HUES6 (cell line): ENCODE results near the gene BRD3.
A peak's percentile ranks its signal among the peaks of the same experiment; 100 is the strongest.
"Not testable (repeated sequence)": the region's sequence is repeated elsewhere in the genome, so short reads cannot be mapped to it uniquely, and the experiment has no call there.

Source experiments
- H3K27ac ChIP-seq: 2 replicates; pipeline ENCODE4 v1.7.0; 2013; ENCODE audit warnings: low read depth, mild to moderate bottlenecking, low read length, inconsistent platforms
- H3K27me3 ChIP-seq: 2 replicates; pipeline ENCODE4 v1.6.1; 2013; ENCODE audit warnings: low read length; ENCODE audit not compliant: control insufficient read depth, insufficient read depth
- H3K36me3 ChIP-seq: 2 replicates; pipeline ENCODE4 v1.6.1; 2013; ENCODE audit warnings: low read length; ENCODE audit not compliant: control insufficient read depth, insufficient read depth
- H3K4me1 ChIP-seq: 2 replicates; pipeline ENCODE4 v1.6.1; 2013; ENCODE audit warnings: low read length; ENCODE audit not compliant: control insufficient read depth, insufficient read depth
- H3K4me3 ChIP-seq: 2 replicates; pipeline ENCODE4 v1.5.1; 2013; ENCODE audit warnings: low read depth, low read length
- H3K9ac ChIP-seq: one replicate; pipeline ENCODE4 v1.6.1; 2013; ENCODE audit warnings: mild to moderate bottlenecking, low read length
- H3K9me3 ChIP-seq: 2 replicates; pipeline ENCODE4 v1.6.1; 2013; ENCODE audit warnings: low read depth, low read length; ENCODE audit not compliant: control insufficient read depth, insufficient read depth

BRD3 gene

GRCh38 chr9:134085674-134086073 lies 17.8 kb upstream of the BRD3 start:
- Histone ChIP-seq H3K9me3 (peaks cover 6% of the 10 kb centered on the region; the same call in 1 of the 2 replicates), H3K27me3 (no peaks in the 10 kb centered on the region; the same call in 1 of the 2 replicates), H3K4me3 (no peak overlapping the region), H3K4me1 (no peaks in the 10 kb centered on the region), H3K36me3 (no peaks in the 10 kb centered on the region), H3K9ac (no peak overlapping the region), H3K27ac (no peak overlapping the region)

- no peak overlapping the region for H3K27ac ChIP-seq
- H3K36me3 ChIP-seq: no peaks in the 10 kb centered on the region
- H3K4me1 ChIP-seq: no peaks in the 10 kb centered on the region
- H3K27me3 ChIP-seq: no peaks in the 10 kb centered on the region; the same call in 1 of the 2 replicates
- no peak overlapping the region for H3K4me3 ChIP-seq
- H3K9me3 ChIP-seq: peaks cover 19% of the 10 kb centered on the region
- no peak overlapping the region for H3K9ac ChIP-seq
Observed at GRCh38 chr9:134083451-134083850, 15.6 kb upstream of the BRD3 start.

GRCh38 chr9:134076644-134077043 lies 8.8 kb upstream of the BRD3 start:
- Histone ChIP-seq H3K27me3 (no peaks in the 10 kb centered on the region), H3K4me3 (no peak overlapping the region), H3K36me3 (no peaks in the 10 kb centered on the region), H3K9me3 (peaks cover 39% of the 10 kb centered on the region), H3K27ac (no peak overlapping the region), H3K4me1 (no peaks in the 10 kb centered on the region), H3K9ac (no peak overlapping the region)

GRCh38 chr9:134075689-134076088 lies 7.9 kb upstream of the BRD3 start:
- H3K27me3 ChIP-seq, H3K4me3 ChIP-seq, H3K4me1 ChIP-seq, H3K9ac ChIP-seq, H3K27ac ChIP-seq, H3K36me3 ChIP-seq: not testable (repeated sequence)
- H3K9me3 ChIP-seq: peaks cover 46% of the 10 kb centered on the region

- no peaks in the 10 kb centered on the region for H3K36me3 ChIP-seq
- no peak overlapping the region for H3K27ac ChIP-seq
- no peak overlapping the region for H3K4me3 ChIP-seq
- peaks cover 35% of the 10 kb centered on the region for H3K9me3 ChIP-seq
- no peak overlapping the region for H3K9ac ChIP-seq
- H3K27me3 ChIP-seq: peaks cover 28% of the 10 kb centered on the region
- H3K4me1 ChIP-seq: no peaks in the 10 kb centered on the region
Observed at GRCh38 chr9:134073500-134073899, 5.7 kb upstream of the BRD3 start.

GRCh38 chr9:134072683-134073082 lies 4.9 kb upstream of the BRD3 start:
- not testable (repeated sequence) for H3K4me1 ChIP-seq, H3K36me3 ChIP-seq, H3K27ac ChIP-seq, H3K4me3 ChIP-seq, H3K9ac ChIP-seq
- H3K9me3 ChIP-seq: peaks cover 35% of the 10 kb centered on the region
- H3K27me3 ChIP-seq: peaks cover 28% of the 10 kb centered on the region

GRCh38 chr9:134071149-134071548 lies 3.3 kb upstream of the BRD3 start:
- peaks cover 28% of the 10 kb centered on the region for H3K27me3 ChIP-seq
- peaks cover 24% of the 10 kb centered on the region for H3K9me3 ChIP-seq
- H3K4me1 ChIP-seq: no peaks in the 10 kb centered on the region
- H3K36me3 ChIP-seq: no peaks in the 10 kb centered on the region
- no peak overlapping the region for H3K27ac ChIP-seq
- no peak overlapping the region for H3K9ac ChIP-seq
- H3K4me3 ChIP-seq: no peak overlapping the region

GRCh38 chr9:134069480-134070399 lies 1.9 kb upstream of the BRD3 start:
- no peak overlapping the region for H3K9ac ChIP-seq

GRCh38 chr9:134068744-134069479 lies 1.1 kb upstream of the BRD3 start:
- H3K9ac ChIP-seq: peak overlapping the region; percentile 51
- H3K27me3 ChIP-seq: peaks cover 28% of the 10 kb centered on the region
- no peak overlapping the region for H3K27ac ChIP-seq
- no peaks in the 10 kb centered on the region for H3K36me3 ChIP-seq
- H3K4me3 ChIP-seq: peak overlapping the region; percentile 82
- H3K9me3 ChIP-seq: peaks cover 18% of the 10 kb centered on the region
- peaks cover 5% of the 10 kb centered on the region; the same call in 1 of the 2 replicates for H3K4me1 ChIP-seq

More at GRCh38 chr9:134069480-134070399, 1.9 kb upstream of the BRD3 start:
- Histone ChIP-seq H3K27ac (no peak overlapping the region), H3K36me3 (no peaks in the 10 kb centered on the region), H3K4me3 (no peak overlapping the region), H3K4me1 (peaks cover 5% of the 10 kb centered on the region; the same call in 1 of the 2 replicates), H3K9me3 (peaks cover 21% of the 10 kb centered on the region), H3K27me3 (peaks cover 28% of the 10 kb centered on the region)

- Histone ChIP-seq H3K4me1 (peaks cover 18% of the 10 kb centered on the region), H3K9ac (peak overlapping the region; percentile 87), H3K27ac (no peak overlapping the region), H3K27me3 (peaks cover 28% of the 10 kb centered on the region), H3K4me3 (peak overlapping the region; percentile 95), H3K36me3 (peaks cover 4% of the 10 kb centered on the region; the same call in 1 of the 2 replicates), H3K9me3 (peaks cover 9% of the 10 kb centered on the region)
Observed at GRCh38 chr9:134066913-134067851, 644 bp downstream of the BRD3 start.
